Naive thymus-derived CD4-positive, alpha-beta T cell (primary cell): ENCODE data around the gene GDPD5. TPM values are rescaled to one million over a fixed set of nuclear protein-coding genes. Genes with fewer than 3 reads are reported as not detected.

Experiments
- ATAC-seq: fragments of 150-1000 bp; cut with Tn5 transposase; 2 replicates; pipeline ENCODE4 v1.10.0; 2021; ENCODE audit warnings: mild to moderate bottlenecking, moderate library complexity
- CTCF ChIA-PET: fragments of 350-600 bp; sonication (Branson Sonifier 250); formaldehyde crosslinking; loops from one replicate; lab custom pipeline; 2021; ENCODE audit warnings: antibody characterized with exemption; lab: Charles Lee
- POLR2A ChIA-PET: fragments of 350-600 bp; sonication (Branson Sonifier 250); formaldehyde crosslinking; loops from one replicate; lab custom pipeline; 2021; ENCODE audit warnings: antibody characterized with exemption, inconsistent platforms; lab: Charles Lee
- DNase-seq, 9 donors: peaks; one replicate each; pipeline versions ENCODE4 v3.0.0 to v3.0.0-alpha.2; 2020 to 2022; ENCODE audit warnings: mixed read lengths in 1 of 9
- H3K27ac ChIP-seq: one replicate; pipeline ENCODE4 v1.7.0; 2013; ENCODE audit warnings: mild to moderate bottlenecking, low read depth, low read length, moderate library complexity
- H3K27me3 ChIP-seq, 2 donors: one replicate each; pipeline ENCODE4 v1.7.0; 2013; ENCODE audit warnings: low read length in 2 of 2, mild to moderate bottlenecking in 2 of 2, moderate library complexity in 2 of 2; ENCODE audit not compliant: control insufficient read depth in 2 of 2, insufficient read depth in 2 of 2
- H3K36me3 ChIP-seq, 3 experiments: 1 replicate in 2 of 3; 2 replicates in 1 of 3; pipeline ENCODE4 v1.7.0; 2013; ENCODE audit warnings: low read length in 3 of 3, mild to moderate bottlenecking in 3 of 3, moderate library complexity in 1 of 3; ENCODE audit not compliant: insufficient read depth in 3 of 3, control insufficient read depth in 2 of 3
- H3K4me1 ChIP-seq, 2 donors: one replicate each; pipeline ENCODE4 v1.7.0; 2013; ENCODE audit warnings: low read length in 2 of 2, mild to moderate bottlenecking in 2 of 2, moderate library complexity in 1 of 2; ENCODE audit not compliant: control insufficient read depth in 2 of 2, insufficient read depth in 2 of 2
- H3K4me3 ChIP-seq: 2 replicates; pipeline ENCODE4 v1.7.0; 2013; ENCODE audit warnings: mild to moderate bottlenecking, low read length
- H3K9me3 ChIP-seq, 3 experiments: 1 replicate in 2 of 3; 2 replicates in 1 of 3; pipeline ENCODE4 v1.7.0; 2013; ENCODE audit warnings: low read length in 3 of 3; ENCODE audit not compliant: control insufficient read depth in 2 of 3
- H3K27ac Mint-ChIP-seq, 9 donors: one replicate each; pipeline ENCODE4 v1.8.0; 2020 to 2022; ENCODE audit warnings: mixed read lengths in 9 of 9, mild to moderate bottlenecking in 8 of 9, moderate library complexity in 5 of 9, inconsistent platforms in 2 of 9
- H3K27me3 Mint-ChIP-seq, 5 donors: one replicate each; pipeline ENCODE4 v1.8.0; 2021 to 2022; ENCODE audit warnings: mixed read lengths in 5 of 5, mild to moderate bottlenecking in 1 of 5
- H3K36me3 Mint-ChIP-seq, 5 donors: one replicate each; pipeline ENCODE4 v1.8.0; 2020 to 2022; ENCODE audit warnings: mixed read lengths in 5 of 5, mild to moderate bottlenecking in 3 of 5, inconsistent platforms in 1 of 5
- H3K4me1 Mint-ChIP-seq, 7 donors: one replicate each; pipeline ENCODE4 v1.8.0; 2020 to 2022; ENCODE audit warnings: mixed read lengths in 7 of 7, mild to moderate bottlenecking in 3 of 7, inconsistent platforms in 1 of 7
- H3K4me3 Mint-ChIP-seq, 10 donors: one replicate each; pipeline ENCODE4 v1.8.0; 2020 to 2022; ENCODE audit warnings: mild to moderate bottlenecking in 10 of 10, mixed read lengths in 10 of 10, moderate library complexity in 6 of 10, inconsistent platforms in 2 of 10
- H3K9me3 Mint-ChIP-seq, 11 donors: one replicate each; pipeline ENCODE4 v1.8.0; 2020 to 2022; ENCODE audit warnings: mixed read lengths in 11 of 11, mild to moderate bottlenecking in 4 of 11, inconsistent platforms in 1 of 11, moderate library complexity in 1 of 11
- intact Hi-C, 2 donors: fragments of 100-400 bp; cut with micrococcal nuclease; formaldehyde crosslinking; loops; one replicate each; pipeline ENCODE4 v1.15.1; 2023
- polyA plus RNA-seq, 2 donors: library from polyadenylated mRNA; unstranded; fragments of 300-500 nt; fragmentation: Illumina TruSeq; gene quantifications; one replicate each; pipeline ENCODE4 v1.2.3, GENCODE V29; 2021
- total RNA-seq, 6 experiments: library from RNA in 5 of 6; stranded (reverse) in 5 of 6; gene quantifications; 1 replicate in 5 of 6; 2 replicates in 1 of 6; pipeline ENCODE4 v1.2.3 and lab custom pipeline; 2021 to 2026

Gene GDPD5
- total and polyA plus RNA-seq, 7 experiments from 2014 or later, result 3.9 to 50.3 (median 21.1) TPM

DNA sequence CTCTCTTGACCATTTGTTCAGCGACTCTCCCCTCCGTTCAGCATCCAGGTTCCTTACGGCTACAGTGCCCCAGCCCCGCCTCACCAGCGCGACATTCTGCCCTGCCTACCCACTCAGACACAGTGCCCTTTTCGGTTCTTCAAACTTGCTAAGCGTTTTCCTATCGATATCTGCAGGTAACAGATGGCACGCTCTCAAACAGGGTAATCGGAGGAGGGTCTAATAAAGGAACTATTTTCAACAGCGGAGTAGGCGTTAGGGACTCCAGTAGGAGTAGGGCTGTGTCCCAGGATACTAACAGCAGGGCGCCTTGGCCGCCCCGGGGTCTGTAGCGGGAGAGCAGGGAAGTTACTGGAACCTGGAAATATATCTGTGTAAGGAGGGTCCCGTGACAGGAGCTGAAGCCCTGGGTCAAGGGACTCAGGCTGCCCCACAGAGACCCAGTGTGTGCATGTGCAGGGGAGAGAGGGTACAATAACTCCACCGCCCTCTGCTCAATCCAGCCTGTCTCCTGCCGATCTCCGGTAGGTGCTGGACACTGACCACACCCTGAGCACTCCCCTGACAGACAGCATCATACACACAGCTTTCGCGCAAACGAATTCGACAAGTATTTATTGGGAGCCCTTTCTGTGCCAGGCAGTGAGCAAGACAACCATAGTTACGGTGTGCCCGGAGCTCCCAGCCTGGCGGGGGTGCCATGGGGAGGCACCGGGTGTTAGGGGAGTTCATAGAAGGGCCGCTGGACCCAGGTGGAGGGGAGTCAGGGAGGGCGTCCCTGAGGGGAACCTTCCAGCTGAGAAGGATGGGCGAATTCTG is 94.8 kb downstream of the GDPD5 start:
- Mint-ChIP-seq H3K36me3 (peaks cover 0 to 11% (median 3%) of the 10 kb centered on the region in 5 donors), H3K4me1 (peaks cover 17 to 31% (median 22%) of the 10 kb centered on the region in 7 donors), H3K4me3 (peak overlapping the region; percentile 77 to 94 (median 88)), H3K27ac (peak overlapping the region in 8 of 9 donors; percentile 55 to 90 (median 71)), H3K27me3 (peaks cover 34 to 56% (median 45%) of the 10 kb centered on the region in 5 donors), H3K9me3 (peaks cover 0 to 7% (median 3%) of the 10 kb centered on the region in 11 donors)
- Histone ChIP-seq H3K36me3 (no peaks in the 10 kb centered on the region), H3K9me3 (peaks cover 0 to 4% (median 0%) of the 10 kb centered on the region in 3 experiments), H3K4me1 (peaks cover 10 to 12% of the 10 kb centered on the region in 2 donors), H3K4me3 (peak overlapping the region; percentile 54), H3K27me3 (peaks cover 4 to 5% of the 10 kb centered on the region in 2 donors), H3K27ac (no peak overlapping the region)
- intact Hi-C loops, result loop anchor here (1.0 kb wide), 1 partner anchor 32 kb away; the partner anchor contains the start of gene RPS3 (in 2 of the 2)
- ATAC-seq (peak; percentile 11), DNase-seq (no peak)
- ChIA-PET CTCF (interaction anchor here (1.2 to 2.3 kb wide), 3 partner anchors 27 to 101 kb away, joined by 3 to 5 read pairs (median 4); no protein-coding TSS in a partner anchor), POLR2A (interaction anchor here (0.9 kb wide), 1 partner anchor 158 kb away, joined by 3 read pairs; no protein-coding TSS in a partner anchor)

DNA sequence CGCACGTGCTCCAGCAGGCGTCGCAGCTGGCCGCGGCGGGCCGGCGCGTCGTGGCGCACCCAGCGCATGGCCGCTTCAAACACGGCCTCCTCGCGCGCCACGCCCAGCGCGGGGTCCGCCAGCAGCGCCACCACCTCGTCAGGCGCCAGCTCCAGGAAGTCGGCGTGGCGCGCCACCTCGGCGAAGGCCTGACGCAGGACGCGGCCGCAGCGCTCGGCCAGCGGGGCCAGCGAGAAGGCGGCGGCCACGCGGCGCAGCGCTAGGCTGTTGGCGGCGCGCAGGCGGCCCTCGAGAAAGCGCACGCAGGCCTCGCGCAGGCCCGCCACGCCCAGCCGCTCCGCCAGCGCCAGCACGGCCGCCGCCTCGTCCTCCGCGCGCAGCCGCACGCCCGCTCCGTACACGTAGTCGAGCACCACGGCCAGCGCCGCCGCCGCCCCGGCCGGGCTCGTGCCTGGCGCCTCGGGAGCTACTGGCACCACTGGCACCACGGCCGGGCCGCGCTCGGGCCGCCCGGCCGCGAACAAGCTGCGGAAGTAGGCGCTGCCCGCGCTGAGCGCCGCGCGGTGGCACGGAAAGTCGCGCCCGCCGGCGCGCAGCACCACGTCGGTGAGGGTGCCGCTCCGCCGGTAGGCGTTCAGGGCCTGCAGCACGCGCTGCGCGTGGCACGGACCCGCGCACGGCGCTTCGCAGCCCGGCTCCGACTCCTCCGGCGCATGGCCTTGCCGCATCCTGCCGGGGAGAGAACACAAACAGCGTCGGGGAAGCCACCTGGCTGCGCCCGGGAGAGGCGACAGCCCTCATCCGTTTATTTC is 95.6 kb downstream of the GDPD5 start:
- intact Hi-C loops, result loop anchor here (1.0 kb wide), 1 partner anchor 31 kb away; the partner anchor contains the start of gene RPS3 (in 2 of the 2)
- peaks cover 0 to 11% (median 0%) of the 10 kb centered on the region in 5 donors for H3K36me3 Mint-ChIP-seq
- peak overlapping the region in 8 of 9 donors; percentile 55 to 90 (median 71) for H3K27ac Mint-ChIP-seq
- no peaks in the 10 kb centered on the region for H3K36me3 ChIP-seq
- DNase-seq (peak; percentile 53 to 72 (median 68)), ATAC-seq (peak; percentile 79)
- H3K27me3 ChIP-seq, result peaks cover 4 to 5% of the 10 kb centered on the region in 2 donors
- peaks cover 17 to 31% (median 22%) of the 10 kb centered on the region in 7 donors for H3K4me1 Mint-ChIP-seq
- H3K9me3 ChIP-seq, result peaks cover 0 to 4% (median 0%) of the 10 kb centered on the region in 3 experiments
- peaks cover 34 to 56% (median 45%) of the 10 kb centered on the region in 5 donors for H3K27me3 Mint-ChIP-seq
- H3K27ac ChIP-seq, result no peak overlapping the region
- POLR2A ChIA-PET, result interaction anchor here (0.8 to 1.5 kb wide), 7 partner anchors 9 to 157 kb away, joined by 3 read pairs; partner anchors contain the start of gene GDPD5
- H3K4me3 Mint-ChIP-seq, result peak overlapping the region; percentile 77 to 94 (median 88)
- H3K4me1 ChIP-seq, result peaks cover 10 to 12% of the 10 kb centered on the region in 2 donors
- peaks cover 0 to 7% (median 3%) of the 10 kb centered on the region in 11 donors for H3K9me3 Mint-ChIP-seq
- CTCF ChIA-PET, result interaction anchor here (0.7 to 1.4 kb wide), 3 partner anchors 26 to 42 kb away, joined by 3 to 4 read pairs (median 3); no protein-coding TSS in a partner anchor
- H3K4me3 ChIP-seq, result peak overlapping the region; percentile 54

DNA sequence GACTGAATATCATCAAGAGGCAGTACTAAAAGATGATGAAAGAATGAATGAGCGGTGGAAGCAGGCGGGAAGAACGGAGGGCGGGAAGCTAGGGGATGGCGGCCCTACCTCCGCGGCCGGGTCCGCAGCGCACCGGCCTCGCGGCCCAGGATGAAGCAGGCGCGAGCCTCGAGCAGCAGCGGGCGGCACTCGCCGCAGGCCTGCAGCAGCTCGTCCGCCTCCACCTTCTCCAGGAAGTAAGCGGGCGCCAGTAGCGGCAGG is 96.2 kb downstream of the GDPD5 start:
- ChIA-PET POLR2A (interaction anchor here (0.8 to 1.5 kb wide), 6 partner anchors 8 to 154 kb away, joined by 3 read pairs; partner anchors contain the start of gene GDPD5), CTCF (interaction anchor here (0.7 to 1.4 kb wide), 3 partner anchors 25 to 41 kb away, joined by 3 to 4 read pairs (median 3); no protein-coding TSS in a partner anchor)
- DNase-seq (no peak), ATAC-seq (no peak)
- no peak overlapping the region for H3K4me3 ChIP-seq
- Mint-ChIP-seq H3K9me3 (peaks cover 0 to 7% (median 3%) of the 10 kb centered on the region in 11 donors), H3K27ac (peak overlapping the region in 6 of 9 donors; percentile 56 to 84 (median 70)), H3K36me3 (peaks cover 0 to 11% (median 0%) of the 10 kb centered on the region in 5 donors), H3K4me1 (peaks cover 17 to 31% (median 22%) of the 10 kb centered on the region in 7 donors), H3K27me3 (peaks cover 34 to 56% (median 42%) of the 10 kb centered on the region in 5 donors), H3K4me3 (peak overlapping the region; percentile 70 to 87 (median 78))
- H3K27ac ChIP-seq, result no peak overlapping the region
- intact Hi-C loops, result no loop called here
- H3K27me3 ChIP-seq, result peaks cover 4 to 5% of the 10 kb centered on the region in 2 donors
- peaks cover 0 to 4% (median 0%) of the 10 kb centered on the region in 3 experiments for H3K9me3 ChIP-seq
- peaks cover 10 to 12% of the 10 kb centered on the region in 2 donors for H3K4me1 ChIP-seq
- no peaks in the 10 kb centered on the region for H3K36me3 ChIP-seq

DNA sequence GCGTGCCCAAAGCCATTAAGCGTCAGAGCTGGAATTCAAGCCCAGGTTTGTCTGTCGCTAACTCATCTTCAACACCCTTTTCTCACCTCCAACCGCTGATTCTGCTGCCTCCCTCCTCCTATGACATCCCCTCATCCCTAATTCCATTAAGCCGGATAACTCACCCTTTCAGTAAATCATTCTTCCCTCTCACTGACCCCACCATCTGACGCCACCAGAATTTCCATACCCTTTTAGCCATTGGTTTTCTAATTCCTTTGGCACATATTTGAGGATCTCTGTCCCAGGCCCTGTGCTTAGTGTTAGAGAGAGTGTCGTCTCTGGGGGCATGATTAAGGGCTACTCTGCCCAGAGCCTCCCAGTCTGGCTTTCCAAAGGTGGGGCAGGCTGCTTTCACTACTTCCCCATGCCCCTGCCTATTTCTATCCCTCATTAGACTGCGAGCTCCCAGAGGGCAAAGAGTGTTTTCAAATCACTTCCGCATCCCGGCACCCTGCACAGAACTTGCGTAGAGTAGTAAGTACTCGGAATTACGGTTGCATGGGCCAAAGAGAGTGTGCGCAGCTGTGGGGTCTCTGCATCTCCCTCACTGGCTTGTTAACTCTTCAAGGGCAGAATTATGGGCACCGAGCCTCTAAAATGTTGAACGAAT is 96.6 kb downstream of the GDPD5 start:
- no peak overlapping the region for H3K27ac ChIP-seq
- peaks cover 34 to 56% (median 39%) of the 10 kb centered on the region in 5 donors for H3K27me3 Mint-ChIP-seq
- H3K27ac Mint-ChIP-seq, result peak overlapping the region in 7 of 9 donors; percentile 51 to 84 (median 67)
- H3K9me3 Mint-ChIP-seq, result peaks cover 0 to 7% (median 3%) of the 10 kb centered on the region in 11 donors
- intact Hi-C loops, result no loop called here
- DNase-seq (no peak), ATAC-seq (no peak)
- no peaks in the 10 kb centered on the region for H3K36me3 ChIP-seq
- POLR2A ChIA-PET, result interaction anchor here (0.9 to 1.5 kb wide), 5 partner anchors 8 to 154 kb away, joined by 3 read pairs; partner anchors contain the start of gene GDPD5
- H3K9me3 ChIP-seq, result peaks cover 0 to 4% (median 0%) of the 10 kb centered on the region in 3 experiments
- H3K4me3 Mint-ChIP-seq, result peak overlapping the region; percentile 70 to 87 (median 78)
- peaks cover 17 to 31% (median 22%) of the 10 kb centered on the region in 7 donors for H3K4me1 Mint-ChIP-seq
- peaks cover 0 to 11% (median 0%) of the 10 kb centered on the region in 5 donors for H3K36me3 Mint-ChIP-seq
- CTCF ChIA-PET, result interaction anchor here (1.1 to 1.4 kb wide), 3 partner anchors 15 to 41 kb away, joined by 3 to 6 read pairs (median 4); no protein-coding TSS in a partner anchor
- H3K4me3 ChIP-seq, result no peak overlapping the region
- H3K4me1 ChIP-seq, result peaks cover 10 to 12% of the 10 kb centered on the region in 2 donors
- H3K27me3 ChIP-seq, result peaks cover 4 to 5% of the 10 kb centered on the region in 2 donors

DNA sequence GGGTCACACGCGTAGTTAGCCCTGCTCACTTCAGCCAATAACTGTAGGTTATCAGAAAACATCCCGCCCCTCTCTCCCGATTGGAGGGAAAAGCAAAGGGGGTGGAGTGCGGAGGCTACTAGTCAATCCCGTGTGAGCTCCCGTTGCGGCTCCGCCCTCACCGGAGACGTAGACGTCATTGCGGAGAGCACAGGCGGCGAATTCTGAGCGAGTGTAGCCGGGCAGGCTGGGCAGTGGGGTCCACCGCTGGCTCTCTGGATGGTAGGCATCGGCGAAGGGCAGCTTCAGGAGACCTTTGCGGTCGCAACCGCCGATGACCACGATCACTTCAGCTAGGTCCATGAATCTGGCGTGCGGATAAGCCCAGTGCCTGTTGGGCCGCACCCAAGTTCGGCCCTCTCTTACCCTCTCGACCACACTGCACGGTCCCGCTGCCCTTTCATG is 97.4 kb downstream of the GDPD5 start:
- intact Hi-C loops, result no loop called here
- no peak overlapping the region for H3K27ac ChIP-seq
- peaks cover 17 to 31% (median 22%) of the 10 kb centered on the region in 7 donors for H3K4me1 Mint-ChIP-seq
- peaks cover 0 to 11% (median 0%) of the 10 kb centered on the region in 5 donors for H3K36me3 Mint-ChIP-seq
- ATAC-seq, result peak; percentile 80
- peaks cover 0 to 4% (median 0%) of the 10 kb centered on the region in 3 experiments for H3K9me3 ChIP-seq
- peak overlapping the region; percentile 19 for H3K4me3 ChIP-seq
- peaks cover 0 to 7% (median 3%) of the 10 kb centered on the region in 11 donors for H3K9me3 Mint-ChIP-seq
- peaks cover 0 to 7% (median 0%) of the 10 kb centered on the region in 3 experiments for H3K36me3 ChIP-seq
- H3K27ac Mint-ChIP-seq, result peak overlapping the region in 4 of 9 donors; percentile 22 to 81 (median 27)
- ChIA-PET CTCF (interaction anchor here (0.6 to 1.3 kb wide), 3 partner anchors 15 to 103 kb away, joined by 3 to 6 read pairs (median 6); no protein-coding TSS in a partner anchor), POLR2A (no interaction called here)
- H3K27me3 ChIP-seq, result peaks cover 4 to 5% of the 10 kb centered on the region in 2 donors
- H3K4me1 ChIP-seq, result peaks cover 10 to 12% of the 10 kb centered on the region in 2 donors
- H3K4me3 Mint-ChIP-seq, result peak overlapping the region; percentile 51 to 87 (median 78)
- H3K27me3 Mint-ChIP-seq, result peaks cover 31 to 52% (median 33%) of the 10 kb centered on the region in 5 donors
- peak; percentile 38 to 72 (median 55) for DNase-seq
